HL-60 (cell line): ENCODE measurements around the gene ASCC1.

Experiments used
- DNase-seq, 2 experiments: peaks; one replicate each; pipeline ENCODE4 v3.0.0-alpha.2; 2010 to 2020; ENCODE audit warnings: low read depth in 1 of 2, low spot score in 1 of 2
- H3K27ac ChIP-seq: fragments of 250-450 bp; sonication (Bioruptor Pico); replicated peaks from 2 replicates; pipeline ENCODE4 v1.5.1; 2020; ENCODE audit warnings: mild to moderate bottlenecking, moderate library complexity
- H3K27me3 ChIP-seq: fragments of 250-450 bp; sonication (Bioruptor Pico); 2 replicates; pipeline ENCODE4 v1.5.1; 2021; ENCODE audit warnings: mild to moderate bottlenecking, moderate library complexity; ENCODE audit not compliant: insufficient read depth, poor library complexity, severe bottlenecking
- H3K4me3 ChIP-seq: replicated peaks from 2 replicates; pipeline ENCODE4 v1.5.1; 2011; ENCODE audit warnings: mild to moderate bottlenecking, control low read depth, low read length; ENCODE audit not compliant: insufficient read depth
- GABPA ChIP-seq: IDR thresholded peaks from 2 replicates; pipeline ENCODE4 v1.6.1; 2012; ENCODE audit warnings: low read depth
- REST ChIP-seq: IDR thresholded peaks from 2 replicates; pipeline ENCODE4 v1.6.1; 2012; ENCODE audit warnings: low read depth; ENCODE audit not compliant: insufficient replicate concordance
- TF ChIP-seq, protein P1 (sequence below): IDR thresholded peaks from one replicate; pipeline ENCODE4 v1.5.1; 2011; ENCODE audit warnings: low read length, control low read depth, inconsistent platforms; ENCODE audit not compliant: insufficient read depth

ASCC1 gene

DNA sequence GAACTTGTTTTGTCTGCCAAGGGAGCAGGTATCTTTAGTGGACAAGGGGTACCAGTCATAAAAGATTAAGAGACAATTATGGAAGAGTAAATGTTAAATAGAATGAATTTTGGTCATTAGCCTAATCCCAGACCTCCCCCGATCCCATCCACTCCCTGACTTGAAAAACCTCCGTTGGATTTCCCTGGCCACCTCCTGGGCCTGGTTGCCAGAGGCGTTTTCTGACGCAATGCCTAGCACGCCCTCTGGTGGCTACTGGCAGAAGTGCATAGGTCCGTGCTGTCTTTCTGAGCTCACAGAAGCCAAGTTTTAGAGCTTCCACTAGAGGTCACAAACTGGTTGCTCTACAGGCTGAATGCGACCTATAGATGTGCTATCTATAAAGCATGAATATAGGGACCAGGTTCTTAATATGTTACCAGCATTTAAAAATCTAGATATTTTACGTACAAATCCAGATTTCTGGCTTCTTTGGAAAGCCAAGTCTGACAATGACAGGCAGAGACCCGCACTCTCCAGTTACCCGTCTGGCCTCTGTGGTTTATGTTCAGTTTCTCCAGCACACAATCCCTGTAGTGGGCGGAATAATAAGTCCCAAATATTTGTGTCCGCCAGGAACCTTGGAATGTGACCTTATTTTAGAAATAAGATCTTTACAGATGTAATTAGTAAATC lies 167.5 kb downstream of the ASCC1 start:
- TF ChIP-seq REST (no peak), GABPA (no peak)
- TF ChIP-seq, protein P1, sequence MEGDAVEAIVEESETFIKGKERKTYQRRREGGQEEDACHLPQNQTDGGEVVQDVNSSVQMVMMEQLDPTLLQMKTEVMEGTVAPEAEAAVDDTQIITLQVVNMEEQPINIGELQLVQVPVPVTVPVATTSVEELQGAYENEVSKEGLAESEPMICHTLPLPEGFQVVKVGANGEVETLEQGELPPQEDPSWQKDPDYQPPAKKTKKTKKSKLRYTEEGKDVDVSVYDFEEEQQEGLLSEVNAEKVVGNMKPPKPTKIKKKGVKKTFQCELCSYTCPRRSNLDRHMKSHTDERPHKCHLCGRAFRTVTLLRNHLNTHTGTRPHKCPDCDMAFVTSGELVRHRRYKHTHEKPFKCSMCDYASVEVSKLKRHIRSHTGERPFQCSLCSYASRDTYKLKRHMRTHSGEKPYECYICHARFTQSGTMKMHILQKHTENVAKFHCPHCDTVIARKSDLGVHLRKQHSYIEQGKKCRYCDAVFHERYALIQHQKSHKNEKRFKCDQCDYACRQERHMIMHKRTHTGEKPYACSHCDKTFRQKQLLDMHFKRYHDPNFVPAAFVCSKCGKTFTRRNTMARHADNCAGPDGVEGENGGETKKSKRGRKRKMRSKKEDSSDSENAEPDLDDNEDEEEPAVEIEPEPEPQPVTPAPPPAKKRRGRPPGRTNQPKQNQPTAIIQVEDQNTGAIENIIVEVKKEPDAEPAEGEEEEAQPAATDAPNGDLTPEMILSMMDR, result peak; percentile 100
- peak; percentile 77 to 90 for DNase-seq
- Histone ChIP-seq H3K4me3 (no peak overlapping the region), H3K27me3 (no peaks in the 10 kb centered on the region), H3K27ac (no peak overlapping the region)
